Ovary (tissue), 3 donors: ENCODE measurements around the gene BRIP1.

Source experiments
- CTCF ChIP-seq, 3 donors: fragments of 450-650 bp in 2 of 3; fragments of 200-600 bp in 1 of 3; IDR thresholded peaks; one replicate each; pipeline versions ENCODE4 v1.5.1 to v1.8.0; 2016 to 2022; ENCODE audit warnings: antibody characterized with exemption in 3 of 3, mild to moderate bottlenecking in 1 of 3
- POLR2A ChIP-seq: fragments of 450-650 bp; IDR thresholded peaks from one replicate; pipeline ENCODE4 v1.6.1; 2017; ENCODE audit warnings: antibody characterized with exemption, mild to moderate bottlenecking, moderate library complexity
- donor health status: DM: no; HTN: no; CAD: no.

- TF ChIP-seq CTCF (IDR thresholded peaks at IDR 0.05) (no peak), POLR2A (no peak)
These were observed 28.7 kb downstream of the BRIP1 start for GRCh38 chr17:61834610-61835009.
